Trophoblast cell (in vitro differentiated cells and primary cell): ENCODE measurements around the gene CHMP4B.

Source experiments
- DNase-seq, 2 donors: peaks; one replicate each; pipeline ENCODE4 v3.0.0-alpha.2; 2016
- H2AFZ ChIP-seq: 2 replicates; pipeline ENCODE4 v1.6.1; 2013; ENCODE audit warnings: low read length, moderate library complexity, mild to moderate bottlenecking; ENCODE audit not compliant: insufficient read depth, poor library complexity
- H2AK5ac ChIP-seq: 2 replicates; pipeline ENCODE4 v1.6.1; 2013; ENCODE audit warnings: mild to moderate bottlenecking, low read length
- H2BK120ac ChIP-seq: 2 replicates; pipeline ENCODE4 v1.6.1; 2013; ENCODE audit warnings: low read length, mild to moderate bottlenecking, moderate library complexity; ENCODE audit not compliant: insufficient read depth, poor library complexity
- H2BK12ac ChIP-seq: 2 replicates; pipeline ENCODE4 v1.6.1; 2013; ENCODE audit warnings: mild to moderate bottlenecking, low read length, moderate library complexity
- H2BK5ac ChIP-seq: 2 replicates; pipeline ENCODE4 v1.6.1; 2013; ENCODE audit warnings: low read length, low read depth, moderate library complexity, mild to moderate bottlenecking; ENCODE audit not compliant: poor library complexity
- H3K14ac ChIP-seq: 2 replicates; pipeline ENCODE4 v1.6.1; 2013; ENCODE audit warnings: mild to moderate bottlenecking, low read length
- H3K18ac ChIP-seq: 2 replicates; pipeline ENCODE4 v1.6.1; 2013; ENCODE audit warnings: mild to moderate bottlenecking, low read length
- H3K23ac ChIP-seq: 2 replicates; pipeline ENCODE4 v1.6.1; 2013; ENCODE audit warnings: low read length
- H3K27ac ChIP-seq: 2 replicates; pipeline ENCODE4 v1.5.1; 2013; ENCODE audit warnings: low read depth, mild to moderate bottlenecking, inconsistent platforms, low read length, moderate library complexity
- H3K27me3 ChIP-seq: 2 replicates; pipeline ENCODE4 v1.6.1; 2013; ENCODE audit warnings: inconsistent platforms, mild to moderate bottlenecking, low read length, moderate library complexity; ENCODE audit not compliant: insufficient read depth
- H3K36me3 ChIP-seq, 2 experiments: 1 replicate in 1 of 2; 2 replicates in 1 of 2; pipeline ENCODE4 v1.6.1; 2013; ENCODE audit warnings: low read length in 2 of 2, mild to moderate bottlenecking in 2 of 2, moderate library complexity in 1 of 2; ENCODE audit not compliant: insufficient read depth in 2 of 2, control insufficient read depth in 1 of 2
- H3K4ac ChIP-seq: 2 replicates; pipeline ENCODE4 v1.6.1; 2013; ENCODE audit warnings: low read depth, mild to moderate bottlenecking, low read length, moderate library complexity
- H3K4me1 ChIP-seq, 2 experiments: 1 replicate in 1 of 2; 2 replicates in 1 of 2; pipeline ENCODE4 v1.6.1; 2013; ENCODE audit warnings: low read length in 2 of 2, mild to moderate bottlenecking in 2 of 2, moderate library complexity in 1 of 2; ENCODE audit not compliant: insufficient read depth in 2 of 2, control insufficient read depth in 1 of 2
- H3K4me2 ChIP-seq: 2 replicates; pipeline ENCODE4 v1.6.1; 2013; ENCODE audit warnings: inconsistent platforms, mild to moderate bottlenecking, low read length, moderate library complexity
- H3K4me3 ChIP-seq: 2 replicates; pipeline ENCODE4 v1.5.1; 2013; ENCODE audit warnings: mild to moderate bottlenecking, low read depth, low read length, inconsistent platforms
- H3K79me1 ChIP-seq: one replicate; pipeline ENCODE4 v1.6.1; 2013; ENCODE audit warnings: low read length
- H3K79me2 ChIP-seq: 2 replicates; pipeline ENCODE4 v1.6.1; 2013; ENCODE audit warnings: low read length, mild to moderate bottlenecking; ENCODE audit not compliant: control insufficient read depth, insufficient read depth, poor library complexity
- H3K9ac ChIP-seq: 2 replicates; pipeline ENCODE4 v1.6.1; 2013; ENCODE audit warnings: mild to moderate bottlenecking, low read length
- H3K9me3 ChIP-seq: 2 replicates; pipeline ENCODE4 v1.6.1; 2013; ENCODE audit warnings: low read depth, mild to moderate bottlenecking, control low read depth, inconsistent platforms, low read length; ENCODE audit not compliant: insufficient read depth
- H4K12ac ChIP-seq: 2 replicates; pipeline ENCODE4 v1.6.1; 2013; ENCODE audit warnings: low read depth, mild to moderate bottlenecking, low read length, moderate library complexity
- H4K8ac ChIP-seq: 2 replicates; pipeline ENCODE4 v1.6.1; 2013; ENCODE audit warnings: low read depth, mild to moderate bottlenecking, low read length, moderate library complexity
- H4K91ac ChIP-seq: one replicate; pipeline ENCODE4 v1.6.1; 2013; ENCODE audit warnings: low read depth, mild to moderate bottlenecking, low read length, moderate library complexity
- WGBS: extraction: QIAGEN DNeasy Blood & Tissue Kit; methylation state at CpG from one replicate; pipeline ENCODE4 v1.1.7; 2013; ENCODE audit warnings: missing lambda C conversion rate; ENCODE audit not compliant: insufficient read length, insufficient coverage; ENCODE audit errors: extremely low coverage; 5-methylcytosine and 5-hydroxymethylcytosine counted together

CHMP4B gene

DNA sequence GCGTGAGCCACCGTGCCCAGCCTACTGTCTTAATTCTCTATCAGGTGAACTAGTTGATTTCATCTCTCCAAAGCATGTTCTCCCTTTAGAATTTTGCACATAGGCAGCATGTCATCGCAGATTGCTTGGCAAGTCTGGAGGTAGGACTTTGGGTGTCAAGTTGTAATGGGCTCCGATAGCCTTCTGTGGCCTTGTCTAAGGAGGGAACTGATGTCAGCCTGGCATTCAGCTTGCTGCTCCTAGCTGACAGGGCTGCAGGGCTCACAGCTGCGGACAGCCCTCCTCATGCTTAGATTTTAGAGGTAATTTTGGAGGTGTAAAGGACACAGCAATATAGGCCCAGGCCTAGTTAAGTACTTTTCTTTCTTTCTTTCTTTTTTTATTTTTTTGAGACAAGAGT lies 11.3 kb downstream of the CHMP4B start:
- Histone ChIP-seq H3K4me2 (no peak overlapping the region), H3K14ac (no peak overlapping the region), H3K36me3 (peaks cover 2 to 3% of the 10 kb centered on the region in 2 experiments), H3K4me1 (peaks cover 7 to 12% of the 10 kb centered on the region in 2 experiments), H3K4ac (peak overlapping the region; percentile 47), H2BK120ac (no peak overlapping the region), H3K79me2 (peaks cover 2% of the 10 kb centered on the region), H3K9me3 (no peaks in the 10 kb centered on the region), H2AK5ac (no peak overlapping the region), H3K18ac (no peak overlapping the region), H3K27ac (no peak overlapping the region), H3K27me3 (no peaks in the 10 kb centered on the region), H3K23ac (no peak overlapping the region), H3K9ac (no peak overlapping the region), H3K79me1 (no peaks in the 10 kb centered on the region), H4K91ac (no peak overlapping the region), H3K4me3 (no peak overlapping the region), H2BK5ac (no peak overlapping the region), H4K12ac (no peak overlapping the region), H2AFZ (no peak overlapping the region), H4K8ac (no peak overlapping the region), H2BK12ac (no peak overlapping the region)
- WGBS = no CpG with 5 or more reads among the region's 5 CpGs
- DNase-seq = no peak

DNA sequence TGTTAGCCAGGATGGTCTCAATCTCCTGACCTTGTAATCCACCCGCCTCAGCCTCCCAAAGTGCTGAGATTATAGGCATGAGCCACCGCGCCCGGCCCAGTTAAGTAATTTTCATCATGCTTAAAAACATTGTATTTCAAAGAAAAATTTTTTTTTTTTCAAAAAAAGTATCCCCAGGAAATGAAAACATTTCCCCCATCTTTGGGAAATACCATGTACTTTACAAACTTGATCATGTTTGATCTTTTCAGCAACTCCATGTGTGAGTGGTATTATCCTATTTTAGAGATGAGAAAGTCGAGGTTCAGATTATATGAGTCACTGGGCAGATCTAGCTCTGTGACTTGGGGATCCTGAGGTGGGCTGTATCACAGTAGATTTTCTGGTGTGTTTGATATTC lies 11.8 kb downstream of the CHMP4B start:
- Histone ChIP-seq H3K4ac (no peak overlapping the region), H3K14ac (no peak overlapping the region), H3K4me2 (no peak overlapping the region), H3K9ac (no peak overlapping the region), H2BK5ac (no peak overlapping the region), H3K4me1 (peaks cover 7 to 12% of the 10 kb centered on the region in 2 experiments), H3K27ac (no peak overlapping the region), H4K8ac (no peak overlapping the region), H3K23ac (no peak overlapping the region), H2BK120ac (no peak overlapping the region), H2BK12ac (no peak overlapping the region), H3K18ac (no peak overlapping the region), H3K9me3 (no peaks in the 10 kb centered on the region), H3K79me1 (no peaks in the 10 kb centered on the region), H3K36me3 (peaks cover 2% of the 10 kb centered on the region in 2 experiments), H3K79me2 (peaks cover 2% of the 10 kb centered on the region), H4K12ac (no peak overlapping the region), H4K91ac (no peak overlapping the region), H2AFZ (no peak overlapping the region), H2AK5ac (no peak overlapping the region), H3K4me3 (no peak overlapping the region), H3K27me3 (no peaks in the 10 kb centered on the region)
- no peak for DNase-seq
- WGBS = no CpG with 5 or more reads among the region's 5 CpGs

DNA sequence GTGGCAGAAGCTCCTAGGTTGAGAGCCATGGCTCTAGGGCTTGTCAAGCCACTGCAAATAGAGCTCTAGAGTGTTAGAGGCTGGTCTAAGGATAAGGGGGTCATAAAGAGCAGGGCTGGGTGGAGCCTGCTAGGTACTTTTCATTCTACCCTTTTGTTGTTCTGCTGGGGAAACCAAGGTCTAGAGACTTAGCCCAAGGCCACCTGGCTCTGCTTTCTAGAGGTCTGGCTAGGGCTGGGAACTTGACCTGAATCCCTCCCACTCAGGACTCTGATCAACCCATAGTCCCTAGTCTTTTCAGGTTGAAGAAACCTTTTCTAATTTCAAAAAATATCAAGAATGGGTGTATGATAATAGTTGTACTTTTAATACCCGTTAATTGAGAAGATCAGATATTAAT lies 13.7 kb downstream of the CHMP4B start:
- Histone ChIP-seq H3K9me3 (no peaks in the 10 kb centered on the region), H3K79me2 (peaks cover 2% of the 10 kb centered on the region), H3K9ac (no peak overlapping the region), H2BK12ac (no peak overlapping the region), H2BK5ac (no peak overlapping the region), H3K4ac (no peak overlapping the region), H3K4me1 (peaks cover 7 to 12% of the 10 kb centered on the region in 2 experiments), H3K36me3 (peaks cover 2 to 4% of the 10 kb centered on the region in 2 experiments), H2AFZ (no peak overlapping the region), H3K27me3 (no peaks in the 10 kb centered on the region), H3K23ac (no peak overlapping the region), H4K8ac (no peak overlapping the region), H3K4me3 (no peak overlapping the region), H3K4me2 (no peak overlapping the region), H2AK5ac (no peak overlapping the region), H3K27ac (no peak overlapping the region), H3K18ac (no peak overlapping the region), H3K14ac (no peak overlapping the region), H3K79me1 (no peaks in the 10 kb centered on the region), H4K12ac (no peak overlapping the region), H2BK120ac (no peak overlapping the region), H4K91ac (no peak overlapping the region)
- no peak for DNase-seq
- no CpG with 5 or more reads among the region's 1 CpG for WGBS

DNA sequence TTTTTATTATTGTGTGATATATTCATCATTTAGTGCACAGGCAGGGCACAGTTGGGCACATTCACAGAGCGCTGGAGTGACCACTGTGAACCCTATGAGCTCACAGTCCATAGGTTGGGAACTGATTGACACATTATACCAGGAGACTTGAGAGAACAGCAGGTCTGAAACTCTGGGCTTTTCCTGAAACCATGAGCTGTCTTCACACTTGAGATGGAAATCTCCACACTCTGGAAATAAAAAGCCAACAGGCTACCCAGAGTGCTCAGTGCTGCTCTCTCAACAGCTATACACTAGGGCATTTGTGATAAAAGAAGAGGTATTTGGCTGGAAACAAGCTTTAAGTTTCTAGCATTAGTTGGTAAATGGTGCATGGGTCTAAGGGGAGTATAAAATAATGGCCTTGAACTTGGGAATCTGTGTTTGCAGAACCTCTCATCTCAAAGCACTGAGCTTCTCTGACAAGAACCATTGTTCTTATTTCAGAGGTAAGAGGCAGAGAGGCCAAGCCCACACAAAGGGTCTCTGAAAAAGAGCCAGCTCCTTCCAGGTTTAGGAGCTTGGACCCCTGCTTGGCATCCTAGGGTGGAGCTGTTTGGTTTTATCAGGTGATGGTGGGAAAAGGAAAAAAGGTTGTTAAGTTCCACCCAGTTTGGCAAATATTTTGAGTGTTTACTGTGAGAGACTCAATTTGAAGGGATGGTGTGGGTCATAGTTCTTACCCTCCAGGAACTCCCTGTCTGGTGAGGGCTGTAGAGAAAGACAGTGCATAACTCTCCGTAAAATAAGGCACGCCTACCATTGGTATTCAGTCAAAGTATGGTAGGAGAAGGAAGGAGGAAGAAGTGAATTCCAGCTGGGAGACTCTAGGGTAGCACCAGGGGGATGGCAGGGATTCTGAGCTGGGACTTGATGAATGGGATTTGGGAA lies 14.5 kb downstream of the CHMP4B start:
- WGBS = no CpG with 5 or more reads among the region's 3 CpGs
- Histone ChIP-seq H3K4me3 (no peak overlapping the region), H2AFZ (no peak overlapping the region), H3K4me2 (no peak overlapping the region), H3K79me2 (peaks cover 4% of the 10 kb centered on the region), H4K8ac (no peak overlapping the region), H3K14ac (no peak overlapping the region), H3K9me3 (no peaks in the 10 kb centered on the region), H2BK12ac (no peak overlapping the region), H3K27me3 (no peaks in the 10 kb centered on the region), H4K12ac (no peak overlapping the region), H3K4ac (no peak overlapping the region), H3K4me1 (peaks cover 7 to 12% of the 10 kb centered on the region in 2 experiments), H3K79me1 (no peaks in the 10 kb centered on the region), H3K27ac (no peak overlapping the region), H3K36me3 (peaks cover 2 to 4% of the 10 kb centered on the region in 2 experiments), H3K18ac (no peak overlapping the region), H3K23ac (no peak overlapping the region), H4K91ac (no peak overlapping the region), H2BK5ac (no peak overlapping the region), H2AK5ac (no peak overlapping the region), H2BK120ac (no peak overlapping the region), H3K9ac (no peak overlapping the region)
- peak in 1 of 2 donors; percentile 49 for DNase-seq
